Activated CD4-positive, alpha-beta T cell treated with anti-CD3 and anti-CD28 coated beads, Interleukin-2, Interleukin-6, amounts not matched to agents 100 ng/mL and 50 ng/mL, durations not matched to agents 16 hours and 8 hours (primary cell): ENCODE data around the gene RBBP5.

Experiments
- DNase-seq: peaks from one replicate; pipeline ENCODE4 v3.0.0-alpha.2; 2020

The RBBP5 gene

GRCh38 chr1:205072881-205073280, 48.9 kb downstream of the RBBP5 start:
- DNase-seq = no peak

- DNase-seq = no peak
Observed at GRCh38 chr1:205072286-205072685, 49.5 kb downstream of the RBBP5 start.

GRCh38 chr1:205071801-205072200, 50.0 kb downstream of the RBBP5 start:
- no peak for DNase-seq

GRCh38 chr1:205071028-205071409, 50.8 kb downstream of the RBBP5 start:
- DNase-seq = no peak

GRCh38 chr1:205069371-205070125, 52.2 kb downstream of the RBBP5 start:
- no peak for DNase-seq

- DNase-seq = no peak
Observed at GRCh38 chr1:205068457-205069040, 53.2 kb downstream of the RBBP5 start.

- DNase-seq = no peak
Observed at GRCh38 chr1:205068001-205068400, 53.8 kb downstream of the RBBP5 start.

- no peak for DNase-seq
Observed at GRCh38 chr1:205067031-205067430, 54.7 kb downstream of the RBBP5 start.

GRCh38 chr1:205066141-205066818, 55.5 kb downstream of the RBBP5 start:
- no peak for DNase-seq

- DNase-seq = no peak
Observed at GRCh38 chr1:205065666-205066065, 56.1 kb downstream of the RBBP5 start.

- DNase-seq = no peak
Observed at GRCh38 chr1:205064741-205065316, 56.9 kb downstream of the RBBP5 start.

GRCh38 chr1:205064301-205064700, 57.5 kb downstream of the RBBP5 start:
- no peak for DNase-seq

GRCh38 chr1:205062895-205063294, 58.9 kb downstream of the RBBP5 start:
- DNase-seq = no peak

GRCh38 chr1:205062319-205062718, 59.5 kb downstream of the RBBP5 start:
- DNase-seq = no peak

- peak; percentile 81 for DNase-seq
Observed at GRCh38 chr1:205061665-205062069, 60.1 kb downstream of the RBBP5 start.

- no peak for DNase-seq
Observed at GRCh38 chr1:205061227-205061626, 60.6 kb downstream of the RBBP5 start.

- no peak for DNase-seq
Observed at GRCh38 chr1:205060746-205061145, 61.0 kb downstream of the RBBP5 start.

- DNase-seq = no peak
Observed at GRCh38 chr1:205059660-205060059, 62.1 kb downstream of the RBBP5 start.

- DNase-seq = no peak
Observed at GRCh38 chr1:205058853-205059252, 62.9 kb downstream of the RBBP5 start.

GRCh38 chr1:205057808-205058575, 63.8 kb downstream of the RBBP5 start:
- DNase-seq = no peak

GRCh38 chr1:205056956-205057568, 64.7 kb downstream of the RBBP5 start:
- no peak for DNase-seq

- no peak for DNase-seq
Observed at GRCh38 chr1:205056188-205056611, 65.6 kb downstream of the RBBP5 start.

- DNase-seq = no peak
Observed at GRCh38 chr1:205054013-205054412, 67.8 kb downstream of the RBBP5 start.
